ENCODE data around the gene RIPOR1.
"Not testable (repeated sequence)": the region's sequence is repeated elsewhere in the genome, so short reads cannot be mapped to it uniquely, and the experiment has no call there.

The RIPOR1 gene

DNA sequence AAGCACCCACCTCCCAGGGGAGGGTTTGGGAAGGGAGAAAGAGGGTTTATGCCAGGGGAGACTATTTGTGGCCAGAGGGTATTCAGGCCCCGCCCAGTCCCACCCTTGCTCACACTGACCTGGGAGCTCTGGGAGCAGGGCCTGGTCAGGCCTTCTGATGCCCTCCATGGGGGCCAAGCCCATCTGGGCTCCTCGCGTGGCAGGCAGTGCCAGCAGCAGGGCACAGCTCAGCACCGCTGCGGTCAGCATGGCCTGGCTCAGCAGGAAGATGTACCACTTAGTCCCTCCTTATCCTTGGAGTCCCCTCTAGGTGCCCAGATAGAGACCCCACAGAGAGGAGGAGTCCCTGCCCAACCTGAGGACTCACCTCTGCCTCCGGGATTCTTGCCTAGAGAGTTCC is 45.5 kb upstream of the RIPOR1 start, which contains the start of gene AGRP:
Gene AGRP (minus strand): TSS at position 398 of the 400 bp plus-strand sequence. CDS start 149 bp downstream, at position 249.
- H3K79me2 ChIP-seq: peaks cover 30% of the 10 kb centered on the region
- H3K9me3 ChIP-seq (ENCODE audit: control insufficient read depth, low read length): no peaks in the 10 kb centered on the region
- peak within 1 kb of the TSS; percentile 97 for H3K4me2 ChIP-seq (ENCODE audit: low read length)
- H3K27me3 ChIP-seq (ENCODE audit: control insufficient read depth, insufficient read depth, low read length): no peaks in the 10 kb centered on the region
- no peak within 1 kb of the TSS for H2AFZ ChIP-seq
- TF ChIP-seq, protein P1, sequence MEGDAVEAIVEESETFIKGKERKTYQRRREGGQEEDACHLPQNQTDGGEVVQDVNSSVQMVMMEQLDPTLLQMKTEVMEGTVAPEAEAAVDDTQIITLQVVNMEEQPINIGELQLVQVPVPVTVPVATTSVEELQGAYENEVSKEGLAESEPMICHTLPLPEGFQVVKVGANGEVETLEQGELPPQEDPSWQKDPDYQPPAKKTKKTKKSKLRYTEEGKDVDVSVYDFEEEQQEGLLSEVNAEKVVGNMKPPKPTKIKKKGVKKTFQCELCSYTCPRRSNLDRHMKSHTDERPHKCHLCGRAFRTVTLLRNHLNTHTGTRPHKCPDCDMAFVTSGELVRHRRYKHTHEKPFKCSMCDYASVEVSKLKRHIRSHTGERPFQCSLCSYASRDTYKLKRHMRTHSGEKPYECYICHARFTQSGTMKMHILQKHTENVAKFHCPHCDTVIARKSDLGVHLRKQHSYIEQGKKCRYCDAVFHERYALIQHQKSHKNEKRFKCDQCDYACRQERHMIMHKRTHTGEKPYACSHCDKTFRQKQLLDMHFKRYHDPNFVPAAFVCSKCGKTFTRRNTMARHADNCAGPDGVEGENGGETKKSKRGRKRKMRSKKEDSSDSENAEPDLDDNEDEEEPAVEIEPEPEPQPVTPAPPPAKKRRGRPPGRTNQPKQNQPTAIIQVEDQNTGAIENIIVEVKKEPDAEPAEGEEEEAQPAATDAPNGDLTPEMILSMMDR (IDR thresholded peaks at IDR 0.05): no peak
- H3K27ac ChIP-seq: no peak within 1 kb of the TSS
- peak within 1 kb of the TSS; percentile 92 for H3K4me3 ChIP-seq (ENCODE audit: low read depth, low read length)
- H3K9ac ChIP-seq: no peak within 1 kb of the TSS
- peaks cover 19% of the 10 kb centered on the region for H3K4me1 ChIP-seq
- H3K36me3 ChIP-seq (ENCODE audit: control insufficient read depth, insufficient read depth, low read length): no peaks in the 10 kb centered on the region

DNA sequence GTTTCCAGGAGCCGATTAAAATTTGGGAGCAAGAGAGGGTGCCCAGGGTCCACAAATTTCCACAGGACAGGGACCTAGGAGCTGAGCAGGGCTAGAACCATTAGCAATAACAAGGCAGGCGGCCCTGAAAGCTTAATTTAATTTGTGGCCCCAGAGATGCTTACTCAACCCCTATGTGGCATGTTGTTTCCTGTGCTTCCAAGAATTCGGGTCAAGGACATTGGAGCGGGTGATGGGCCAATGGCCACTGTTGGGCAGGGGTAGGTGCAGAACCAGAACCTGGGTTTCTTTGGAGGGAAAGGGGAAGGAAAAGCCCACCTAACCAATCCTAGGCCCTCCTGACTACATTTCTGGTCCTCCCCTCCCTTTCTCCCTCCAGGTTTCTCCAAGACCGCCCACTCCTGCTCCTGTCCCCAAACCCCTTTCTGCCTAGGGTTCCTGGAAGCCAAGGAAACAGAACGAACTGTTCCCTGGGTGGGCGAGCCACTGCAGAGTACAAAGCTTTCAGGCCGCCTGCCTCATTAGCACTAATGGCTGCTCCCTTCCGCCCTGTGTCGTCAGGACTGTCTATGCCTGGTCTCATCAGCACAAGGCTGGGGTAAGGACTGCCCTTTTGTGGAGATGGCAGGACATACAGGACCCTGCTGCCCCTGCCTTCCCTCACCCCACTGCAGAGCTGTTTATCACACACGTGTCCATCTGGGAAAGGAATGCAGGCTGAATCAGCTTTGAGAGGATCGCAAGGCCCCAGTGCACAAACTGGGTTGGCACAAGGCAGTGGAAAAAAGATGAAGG is 44.7 kb upstream of the RIPOR1 start:
- Histone ChIP-seq H3K27ac (no peak overlapping the region), H3K36me3 (ENCODE audit: control insufficient read depth, insufficient read depth, low read length) (no peaks in the 10 kb centered on the region), H3K79me2 (peaks cover 25% of the 10 kb centered on the region), H3K4me3 (ENCODE audit: low read depth, low read length) (no peak overlapping the region), H3K27me3 (ENCODE audit: control insufficient read depth, insufficient read depth, low read length) (no peaks in the 10 kb centered on the region), H3K9ac (no peak overlapping the region), H2AFZ (no peak overlapping the region), H3K9me3 (ENCODE audit: control insufficient read depth, low read length) (no peaks in the 10 kb centered on the region), H3K4me2 (ENCODE audit: low read length) (no peak overlapping the region), H3K4me1 (peaks cover 17% of the 10 kb centered on the region)
- TF ChIP-seq, protein P1 (IDR thresholded peaks at IDR 0.05): no peak

DNA sequence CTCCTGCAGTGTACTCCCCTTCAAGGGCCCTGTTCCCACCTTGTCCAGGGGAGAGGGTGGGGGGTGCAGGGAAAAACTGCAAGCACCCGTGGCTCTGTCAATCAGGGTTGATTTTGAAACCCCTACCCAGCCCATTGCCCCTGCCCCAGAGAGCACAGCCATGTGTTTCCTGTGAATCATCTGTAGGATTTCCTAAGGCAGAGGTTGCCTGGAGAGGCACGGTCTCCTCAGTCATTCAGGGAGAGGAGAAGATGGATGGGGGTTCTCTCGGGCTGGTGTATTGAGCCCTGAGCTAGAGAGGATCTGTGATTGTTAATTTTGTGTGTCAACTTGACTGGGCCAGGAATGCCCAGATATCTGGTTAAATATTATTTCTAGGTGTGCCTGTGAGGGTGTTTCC is 41.8 kb upstream of the RIPOR1 start:
- H3K27me3 ChIP-seq (ENCODE audit: control insufficient read depth, insufficient read depth, low read length): no peaks in the 10 kb centered on the region
- H3K9me3 ChIP-seq (ENCODE audit: control insufficient read depth, low read length): no peaks in the 10 kb centered on the region
- no peak overlapping the region for H3K27ac ChIP-seq
- no peaks in the 10 kb centered on the region for H3K36me3 ChIP-seq (ENCODE audit: control insufficient read depth, insufficient read depth, low read length)
- H3K4me1 ChIP-seq: peaks cover 8% of the 10 kb centered on the region
- TF ChIP-seq, protein P1 (IDR thresholded peaks at IDR 0.05): no peak
- no peak overlapping the region for H3K4me2 ChIP-seq (ENCODE audit: low read length)
- no peak overlapping the region for H2AFZ ChIP-seq
- H3K4me3 ChIP-seq (ENCODE audit: low read depth, low read length): no peak overlapping the region
- H3K9ac ChIP-seq: no peak overlapping the region
- peaks cover 3% of the 10 kb centered on the region for H3K79me2 ChIP-seq

DNA sequence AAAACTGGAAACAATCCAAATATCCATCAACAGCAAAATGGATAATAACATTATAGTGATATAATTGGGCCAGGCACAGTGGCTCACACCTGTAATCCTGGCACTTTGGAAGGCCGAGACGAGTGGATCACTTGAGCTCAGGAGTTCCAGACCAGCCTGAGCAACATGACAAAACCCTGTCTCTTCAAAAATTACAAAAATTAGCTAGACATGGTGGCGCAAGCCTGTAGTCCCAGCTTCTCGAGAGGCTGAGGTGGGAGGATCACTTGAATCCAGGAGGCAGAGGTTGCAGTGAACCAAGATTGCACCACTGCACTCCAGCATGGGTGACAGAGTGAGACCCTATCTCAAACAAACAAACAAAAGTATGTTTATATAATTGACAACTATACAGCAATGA is 41.1 kb upstream of the RIPOR1 start:
- H3K4me1 ChIP-seq; H3K4me3 ChIP-seq (ENCODE audit: low read depth, low read length); H3K9ac ChIP-seq; H3K79me2 ChIP-seq; H3K27ac ChIP-seq; H3K4me2 ChIP-seq (ENCODE audit: low read length); H3K36me3 ChIP-seq (ENCODE audit: control insufficient read depth, insufficient read depth, low read length); H3K27me3 ChIP-seq (ENCODE audit: control insufficient read depth, insufficient read depth, low read length); H2AFZ ChIP-seq; H3K9me3 ChIP-seq (ENCODE audit: control insufficient read depth, low read length): not testable (repeated sequence)

DNA sequence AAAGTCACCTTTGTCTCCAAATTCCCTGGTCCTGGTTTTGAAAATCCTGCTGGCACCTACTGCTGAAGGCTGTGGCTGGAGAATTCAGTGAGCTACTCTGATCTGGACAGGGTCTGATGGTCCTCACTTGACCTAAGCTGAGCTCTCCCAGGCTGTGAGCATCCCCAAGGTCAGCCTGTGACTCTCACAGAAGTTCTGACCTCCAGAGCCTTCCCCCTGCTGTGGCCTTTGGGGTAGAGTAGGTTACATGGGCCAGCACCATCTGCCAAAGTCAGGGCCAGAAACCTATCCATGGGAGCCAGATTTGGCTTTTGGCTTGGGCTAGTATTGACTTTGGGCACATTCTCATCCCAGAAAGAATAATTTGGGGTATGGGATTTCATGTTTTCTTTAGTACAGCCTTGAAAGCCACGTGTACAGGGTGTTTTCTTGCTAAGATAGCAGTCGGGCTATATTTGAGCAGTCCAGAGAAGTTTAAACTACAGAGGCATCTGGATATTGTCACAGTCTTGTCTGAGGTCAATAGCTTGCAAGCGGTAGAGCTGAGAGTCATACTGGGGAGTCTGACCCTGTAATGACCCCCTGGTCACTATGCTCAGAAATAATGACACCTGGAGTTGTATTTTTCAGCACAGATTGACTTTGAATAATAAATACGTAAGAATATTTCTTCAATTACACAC is 39.1 kb upstream of the RIPOR1 start:
- Histone ChIP-seq H3K27ac (no peak overlapping the region), H3K27me3 (ENCODE audit: control insufficient read depth, insufficient read depth, low read length) (no peaks in the 10 kb centered on the region), H3K4me3 (ENCODE audit: low read depth, low read length) (no peak overlapping the region), H3K9me3 (ENCODE audit: control insufficient read depth, low read length) (no peaks in the 10 kb centered on the region), H3K4me2 (ENCODE audit: low read length) (no peak overlapping the region), H3K36me3 (ENCODE audit: control insufficient read depth, insufficient read depth, low read length) (no peaks in the 10 kb centered on the region), H2AFZ (no peak overlapping the region), H3K4me1 (no peaks in the 10 kb centered on the region), H3K9ac (no peak overlapping the region), H3K79me2 (no peaks in the 10 kb centered on the region)
- TF ChIP-seq, protein P1 (IDR thresholded peaks at IDR 0.05): no peak

All from parathyroid adenoma (tissue), 2 donors.